Suprapubic skin (tissue), 3 donors: Measurements from ENCODE around the gene FBXO17.

ENCODE experiments used
- EP300 ChIP-seq: sonication (generic); formaldehyde crosslinking; IDR thresholded peaks from one replicate; pipeline ENCODE4 v1.6.1; 2017; ENCODE audit warnings: antibody characterized with exemption
- TF ChIP-seq, protein P1 (sequence below), 2 donors: fragments of 200-600 bp in 1 of 2; fragments of 450-650 bp in 1 of 2; sonication (generic) in 1 of 2; IDR thresholded peaks; one replicate each; pipeline ENCODE4 v1.5.1; 2016 to 2019; ENCODE audit warnings: antibody characterized with exemption in 2 of 2, mild to moderate bottlenecking in 1 of 2, moderate library complexity in 1 of 2

DNA sequence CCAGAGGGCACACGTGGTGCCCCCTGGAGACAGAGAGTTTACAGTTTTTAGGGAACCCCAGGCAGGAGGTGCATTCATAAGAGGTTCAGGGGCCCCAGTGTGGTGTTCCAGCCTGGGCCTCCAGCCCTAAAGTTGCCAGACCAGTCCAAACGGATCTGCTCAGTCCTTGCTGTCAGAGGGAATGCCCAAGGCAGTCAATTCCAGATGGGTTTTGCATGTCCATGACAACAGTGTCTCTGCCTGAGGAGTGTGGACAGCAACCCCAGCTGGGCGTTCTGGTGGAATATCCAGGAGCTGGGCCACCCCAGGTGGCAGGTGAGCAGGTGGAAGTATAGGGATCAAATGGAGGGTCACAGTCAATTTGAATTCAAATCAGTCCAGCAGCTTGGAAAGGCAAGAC lies 31.6 kb upstream of the FBXO17 start:
- TF ChIP-seq, protein P1, sequence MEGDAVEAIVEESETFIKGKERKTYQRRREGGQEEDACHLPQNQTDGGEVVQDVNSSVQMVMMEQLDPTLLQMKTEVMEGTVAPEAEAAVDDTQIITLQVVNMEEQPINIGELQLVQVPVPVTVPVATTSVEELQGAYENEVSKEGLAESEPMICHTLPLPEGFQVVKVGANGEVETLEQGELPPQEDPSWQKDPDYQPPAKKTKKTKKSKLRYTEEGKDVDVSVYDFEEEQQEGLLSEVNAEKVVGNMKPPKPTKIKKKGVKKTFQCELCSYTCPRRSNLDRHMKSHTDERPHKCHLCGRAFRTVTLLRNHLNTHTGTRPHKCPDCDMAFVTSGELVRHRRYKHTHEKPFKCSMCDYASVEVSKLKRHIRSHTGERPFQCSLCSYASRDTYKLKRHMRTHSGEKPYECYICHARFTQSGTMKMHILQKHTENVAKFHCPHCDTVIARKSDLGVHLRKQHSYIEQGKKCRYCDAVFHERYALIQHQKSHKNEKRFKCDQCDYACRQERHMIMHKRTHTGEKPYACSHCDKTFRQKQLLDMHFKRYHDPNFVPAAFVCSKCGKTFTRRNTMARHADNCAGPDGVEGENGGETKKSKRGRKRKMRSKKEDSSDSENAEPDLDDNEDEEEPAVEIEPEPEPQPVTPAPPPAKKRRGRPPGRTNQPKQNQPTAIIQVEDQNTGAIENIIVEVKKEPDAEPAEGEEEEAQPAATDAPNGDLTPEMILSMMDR (IDR thresholded peaks at IDR 0.05): no peak
- TF ChIP-seq EP300: no peak
